DMS79 (cell line): ENCODE measurements around the gene TNIP1.

Experiments used
- DNase-seq: peaks from one replicate; lab custom pipeline; 2025; lab: John Stamatoyannopoulos, UW

Gene TNIP1

DNA sequence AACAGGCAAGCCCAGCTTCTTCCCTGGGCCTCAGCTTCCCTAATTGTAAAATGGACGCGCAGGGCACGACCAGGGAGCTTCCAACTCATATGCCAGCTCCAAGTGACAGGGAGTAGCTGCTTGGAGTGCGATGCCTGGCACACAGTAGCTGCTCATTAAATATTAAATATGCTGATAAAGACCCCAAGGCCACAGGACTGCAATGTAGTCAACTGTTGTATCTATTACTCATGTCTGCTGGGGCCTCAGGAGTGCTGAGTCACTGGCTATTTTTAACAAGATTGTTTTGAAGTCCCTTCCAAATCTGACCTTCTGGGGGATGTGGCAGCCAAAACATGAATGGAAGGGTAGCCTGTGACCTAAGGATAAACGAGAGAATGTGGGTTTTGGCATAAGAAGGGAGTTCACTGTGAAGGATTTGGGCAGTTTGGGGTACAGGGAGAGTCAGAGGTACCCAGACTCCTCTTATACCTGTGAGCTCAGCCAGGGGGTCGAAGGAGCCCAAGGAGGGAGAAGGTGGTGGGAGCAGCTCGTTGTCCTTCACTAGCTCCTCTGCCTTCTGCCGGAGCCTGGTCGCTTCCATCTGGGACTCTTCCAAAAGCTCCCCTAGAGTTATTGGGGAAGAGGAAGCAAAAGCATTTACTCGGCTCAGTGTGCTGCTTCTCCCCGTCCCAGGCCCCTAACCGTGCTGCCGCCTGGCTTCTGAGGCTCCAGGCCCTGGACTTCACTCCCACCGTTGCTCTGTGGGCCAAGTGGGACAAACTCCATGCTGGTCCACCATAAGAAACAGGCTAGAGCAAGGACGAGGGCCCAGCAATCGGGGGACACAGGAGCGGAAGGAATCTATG is 17.5 kb downstream of the TNIP1 start:
- DNase-seq: no peak

DNA sequence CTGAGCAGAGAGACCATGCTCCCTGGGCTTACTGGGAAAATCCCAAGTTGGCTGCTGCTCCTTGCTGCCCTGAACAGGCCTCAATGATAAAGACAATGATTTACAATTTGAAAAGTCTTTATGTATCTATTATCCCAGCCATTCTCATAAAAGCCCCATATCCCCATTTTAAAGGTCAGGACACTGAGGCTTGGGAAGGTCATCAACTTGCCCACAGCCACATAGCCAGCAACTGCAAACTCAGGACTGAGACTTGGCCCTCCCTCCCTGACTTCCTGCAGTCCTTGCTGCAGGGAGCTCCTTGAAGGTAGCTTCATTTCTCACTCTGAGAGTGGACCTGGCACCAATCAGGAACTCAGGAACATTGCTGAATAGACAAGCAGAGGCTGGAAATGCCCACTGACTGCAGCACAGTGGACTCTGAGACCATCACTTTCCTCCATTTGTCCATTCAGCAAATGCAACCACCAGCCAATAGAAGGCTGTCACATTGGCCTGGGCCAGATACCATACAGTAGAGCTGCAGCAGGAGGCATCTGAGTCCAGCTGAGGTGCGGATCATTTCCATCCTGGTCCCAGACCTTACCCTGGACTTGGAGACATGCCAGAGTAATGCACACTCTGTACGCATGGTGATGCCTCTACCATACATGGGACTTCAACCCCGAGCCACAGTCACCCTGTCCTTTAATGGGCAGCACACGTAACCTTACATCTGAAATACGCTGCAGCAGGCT is 18.3 kb downstream of the TNIP1 start:
- DNase-seq: no peak

DNA sequence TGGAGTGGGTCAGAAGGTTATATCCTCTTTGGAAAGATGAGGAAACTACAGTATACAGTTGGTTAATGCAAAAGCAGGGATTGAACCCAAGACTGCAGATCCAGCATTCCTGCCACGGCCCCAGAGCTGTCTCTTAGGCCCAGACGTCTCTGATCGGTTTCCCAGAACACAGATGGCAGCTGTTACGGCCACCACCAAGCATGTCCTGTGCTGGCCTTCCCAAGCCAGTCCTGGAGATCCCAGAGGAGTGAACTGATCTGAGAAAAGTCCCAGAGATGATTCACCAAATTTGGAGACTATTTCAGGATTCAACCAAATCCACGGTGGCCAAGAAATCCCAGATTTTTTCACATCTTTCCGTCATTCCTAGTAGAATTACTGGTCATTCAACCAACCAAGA is 20.1 kb downstream of the TNIP1 start:
- no peak for DNase-seq

DNA sequence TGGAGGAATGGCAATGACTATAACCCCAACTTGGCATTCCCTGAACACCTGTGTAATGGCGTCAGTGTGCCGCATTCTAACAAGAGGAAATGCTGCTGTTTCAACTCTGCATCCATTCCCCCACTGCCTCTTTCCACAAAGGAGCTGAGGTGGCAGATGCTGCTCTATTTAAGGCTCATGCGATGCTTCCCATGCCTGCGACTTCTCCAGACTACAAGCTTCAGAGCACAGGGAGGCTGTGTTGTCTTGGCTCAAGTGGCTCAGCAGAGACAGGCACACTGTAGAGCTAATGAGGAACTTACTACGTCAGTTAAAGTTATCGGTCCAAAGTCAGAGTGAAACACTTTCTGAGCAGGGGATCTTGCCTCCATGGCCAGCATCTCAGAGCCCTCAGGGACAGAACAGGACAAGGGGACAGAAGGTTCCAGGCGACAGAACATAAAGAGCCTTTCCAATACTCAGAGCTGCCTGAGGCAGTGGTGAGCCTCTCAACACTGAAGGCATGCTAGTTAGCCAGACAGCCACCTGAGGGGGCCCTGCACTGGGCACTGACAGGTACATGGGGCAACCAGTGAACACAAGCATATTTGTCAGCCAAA is 21.8 kb downstream of the TNIP1 start:
- no peak for DNase-seq

DNA sequence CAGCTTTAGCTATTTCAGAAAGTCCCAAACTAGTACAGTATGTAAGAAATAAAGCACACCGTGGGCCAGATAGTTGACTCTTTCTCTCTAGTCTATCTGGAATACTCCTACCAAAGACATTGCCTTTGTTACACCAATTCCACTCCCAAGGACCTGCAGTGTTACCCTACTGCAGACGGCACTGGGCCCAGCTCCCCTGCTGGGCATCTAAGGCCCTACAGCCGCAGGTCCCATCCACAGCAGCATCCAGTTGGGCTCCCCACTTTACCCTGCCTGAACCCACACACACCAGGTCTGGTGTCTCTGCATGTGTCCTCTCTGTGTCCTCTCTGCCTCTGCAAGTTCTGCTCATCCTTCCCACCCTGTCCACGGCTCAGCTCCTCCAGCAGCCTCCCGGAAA is 22.5 kb downstream of the TNIP1 start:
- no peak for DNase-seq

DNA sequence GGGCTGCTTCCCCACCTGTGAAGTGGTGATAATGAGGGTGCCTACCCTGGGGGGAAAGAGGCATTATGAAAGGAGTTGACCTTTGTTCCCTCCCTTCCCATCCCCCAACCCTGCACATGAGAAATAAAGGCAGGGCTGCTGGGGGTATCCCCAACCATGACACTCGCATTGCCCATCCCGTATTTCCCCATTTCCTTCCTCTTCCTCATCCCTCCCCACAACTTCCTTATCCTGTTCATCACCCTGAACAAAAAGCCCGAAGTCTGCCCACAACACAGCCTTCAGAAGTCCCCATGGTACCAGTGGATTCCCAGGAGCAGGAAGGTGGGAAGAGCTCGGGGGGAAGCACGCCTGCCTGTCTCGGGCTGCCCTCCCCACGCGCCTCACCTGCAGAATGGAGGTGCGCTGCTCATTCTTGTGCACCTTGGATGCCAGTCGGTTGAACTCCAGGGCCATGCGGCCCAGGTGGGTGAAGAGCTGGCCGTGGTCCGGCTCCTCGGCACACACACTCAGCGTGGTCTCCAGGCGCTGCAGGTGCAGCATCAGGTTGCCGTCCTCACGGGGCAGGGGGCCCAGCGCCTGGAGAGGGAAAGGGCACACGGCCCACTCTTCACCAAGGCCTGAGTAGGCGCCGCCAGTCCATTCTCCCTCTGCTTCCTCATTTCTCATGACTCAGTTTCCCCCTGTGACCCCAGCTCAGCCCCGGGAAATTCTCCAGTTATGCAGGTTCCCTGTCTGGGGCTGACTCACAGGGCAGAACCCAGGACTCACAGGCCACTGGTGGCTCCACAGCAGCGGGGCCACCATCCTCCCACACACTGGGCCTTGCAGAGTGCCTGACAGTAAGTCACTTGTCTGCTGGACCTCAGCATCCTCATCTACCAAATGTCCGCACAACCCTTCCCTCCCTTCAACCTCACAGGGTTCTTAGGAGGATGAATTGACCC is 24.2 kb downstream of the TNIP1 start:
- DNase-seq: no peak

DNA sequence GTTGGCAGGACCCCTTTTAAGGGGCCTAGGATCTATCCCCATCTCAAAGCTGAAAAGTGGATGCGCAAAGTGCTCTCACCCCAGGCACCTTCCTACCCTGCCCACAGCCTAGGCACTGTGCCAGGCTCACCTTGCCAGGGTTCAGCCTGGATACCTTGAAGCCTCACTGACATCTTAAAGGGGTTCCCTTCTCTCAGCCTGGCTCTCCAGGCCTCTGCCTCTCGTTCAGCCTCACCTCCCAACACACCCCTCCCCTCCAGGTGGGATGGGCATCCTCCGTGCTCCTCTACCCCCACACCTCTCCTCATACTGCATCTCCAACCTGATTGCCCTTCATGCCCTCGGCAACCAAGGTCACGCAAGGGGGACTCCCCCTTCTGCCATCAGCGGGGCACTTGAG is 25.5 kb downstream of the TNIP1 start:
- no peak for DNase-seq

DNA sequence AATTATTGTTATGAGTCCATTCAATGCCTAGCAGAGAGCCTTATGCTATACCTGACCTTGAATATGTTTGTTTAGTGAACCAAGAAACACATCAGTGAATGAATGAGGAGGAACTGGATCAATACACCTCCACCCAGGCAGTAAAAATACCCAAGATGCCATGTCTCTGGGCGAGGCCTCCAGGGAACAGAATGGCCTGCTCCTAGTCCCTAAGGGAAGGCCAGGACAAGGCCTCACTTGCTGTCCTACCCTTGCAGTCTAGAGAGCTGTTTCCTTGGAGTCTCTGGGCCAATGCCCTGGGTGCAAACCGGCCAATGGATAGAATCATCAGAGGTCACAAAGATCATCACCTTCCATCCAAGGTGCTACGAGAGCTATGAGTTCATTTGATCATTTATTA is 26.1 kb downstream of the TNIP1 start:
- DNase-seq: no peak

DNA sequence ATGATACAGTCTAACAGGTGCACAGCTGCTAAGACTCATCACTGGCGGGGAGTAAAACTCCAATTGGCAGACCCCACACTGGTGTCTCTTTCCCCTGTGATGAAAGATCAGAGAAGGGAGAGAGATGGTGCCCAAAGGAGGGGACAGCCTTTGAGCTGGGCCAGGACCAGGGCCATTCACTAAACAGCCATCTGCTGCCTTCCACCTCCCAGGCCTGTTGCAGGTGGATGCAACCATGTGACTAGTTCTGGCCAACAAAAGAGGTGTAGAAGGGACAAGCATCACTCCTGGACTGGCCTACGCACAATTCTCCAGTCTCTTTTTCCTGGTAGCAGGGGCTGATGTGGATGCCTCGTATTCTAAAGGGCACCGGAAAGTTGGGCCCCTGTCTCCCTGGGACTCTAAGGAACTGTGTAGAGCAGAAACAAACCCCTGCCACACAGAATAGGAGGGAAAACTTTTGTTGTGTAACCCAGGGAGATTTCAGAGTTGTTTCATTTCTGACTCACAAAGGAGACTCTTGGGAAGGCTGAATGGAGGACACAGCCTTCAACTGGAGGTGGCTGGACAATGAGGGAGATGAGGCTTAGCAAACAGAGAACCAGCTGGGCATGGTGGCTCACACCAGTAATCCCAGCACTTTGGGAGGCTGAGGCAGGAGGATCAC is 26.9 kb downstream of the TNIP1 start:
- DNase-seq: no peak

DNA sequence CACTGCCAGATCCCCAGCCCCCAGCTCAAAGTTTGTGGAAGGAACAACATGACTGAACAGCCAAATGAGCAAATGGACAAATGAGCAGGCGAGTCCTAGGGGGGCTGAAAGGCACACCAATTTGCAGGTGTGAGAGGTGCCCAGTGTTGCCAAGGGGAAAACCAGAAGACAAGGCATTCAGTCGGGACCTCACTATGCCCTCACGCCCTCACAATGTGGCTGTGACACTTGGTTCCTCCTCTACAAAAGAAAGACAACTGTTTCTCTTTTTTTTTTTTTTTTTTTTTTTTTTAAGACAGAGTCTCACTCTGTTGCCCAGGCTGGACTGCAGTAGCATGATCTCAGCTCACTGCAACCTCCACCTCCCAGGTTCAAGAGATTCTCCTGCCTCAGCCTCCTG is 28.0 kb downstream of the TNIP1 start:
- no peak for DNase-seq

DNA sequence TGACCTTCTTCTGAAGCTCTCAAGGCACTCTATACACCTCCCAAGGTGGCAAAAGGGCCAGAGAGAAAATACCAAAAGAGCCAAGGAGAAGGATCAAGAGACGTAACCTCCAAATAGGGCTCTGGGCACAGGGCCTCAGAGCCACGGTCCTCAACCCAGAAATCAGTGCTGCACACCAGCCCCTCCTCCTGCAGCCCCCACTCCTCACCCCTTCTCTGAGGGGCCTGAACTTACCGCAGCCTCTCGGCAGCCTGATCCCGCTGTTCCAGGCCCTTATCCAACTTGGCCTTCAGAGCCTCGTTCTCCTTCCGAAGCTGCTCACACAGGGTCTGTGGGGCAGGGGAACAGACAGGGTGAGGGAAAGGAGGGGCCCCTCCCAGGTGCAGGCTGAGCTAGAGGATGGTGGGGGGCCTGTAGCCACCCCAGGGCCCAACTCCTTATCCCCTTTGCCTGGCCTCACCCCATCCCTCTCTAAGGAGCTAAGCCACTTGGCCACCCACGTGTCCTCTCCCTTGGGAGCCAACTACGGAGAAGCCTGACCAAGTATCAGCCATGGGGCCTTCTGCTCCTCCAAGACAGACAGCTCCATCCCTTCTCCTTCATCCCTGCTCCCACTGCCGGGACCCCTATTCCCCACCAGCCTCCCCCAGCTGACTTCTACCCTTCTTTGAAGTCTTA is 28.8 kb downstream of the TNIP1 start:
- no peak for DNase-seq

DNA sequence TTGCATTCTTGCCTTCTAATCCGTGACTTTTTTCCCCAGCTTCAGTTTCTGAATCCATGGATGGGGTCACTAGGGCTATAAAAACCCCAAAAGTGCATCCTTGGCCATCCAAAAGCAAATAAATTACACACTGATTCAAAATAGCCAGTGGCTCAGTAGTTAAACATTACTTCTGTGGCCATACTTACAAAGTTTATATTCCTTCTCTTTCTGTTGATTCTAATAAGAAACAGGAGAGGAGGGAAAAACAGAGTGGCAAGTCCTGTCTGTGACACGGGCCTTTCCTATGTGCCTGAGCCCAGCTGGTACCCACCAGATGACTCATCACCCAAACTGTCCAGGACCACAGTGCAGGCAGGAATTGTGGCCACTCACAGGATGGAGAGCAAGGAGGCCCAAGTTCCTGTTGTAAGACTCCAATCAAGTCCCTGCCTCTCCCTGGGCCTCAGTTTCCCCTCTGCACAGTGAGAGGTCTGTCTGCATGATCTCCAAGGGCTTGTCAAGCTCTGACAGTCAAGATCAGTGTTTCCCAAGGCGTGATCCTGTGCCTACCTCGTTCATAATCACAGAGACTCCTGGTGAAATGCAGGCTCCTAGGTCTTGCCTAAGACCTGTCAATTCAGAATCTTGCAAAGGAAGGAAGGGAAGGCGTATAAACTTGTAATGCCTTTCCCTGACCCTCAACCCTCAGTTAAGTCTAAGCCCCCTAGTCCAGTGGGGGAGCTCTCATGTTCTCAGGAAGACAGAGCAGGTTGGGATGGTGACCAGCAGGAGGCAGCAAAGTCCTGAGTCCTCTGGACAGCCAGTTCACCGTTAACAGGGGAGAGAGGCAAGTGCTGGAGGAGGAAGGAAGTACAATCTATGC is 29.5 kb downstream of the TNIP1 start:
- DNase-seq: no peak

DNA sequence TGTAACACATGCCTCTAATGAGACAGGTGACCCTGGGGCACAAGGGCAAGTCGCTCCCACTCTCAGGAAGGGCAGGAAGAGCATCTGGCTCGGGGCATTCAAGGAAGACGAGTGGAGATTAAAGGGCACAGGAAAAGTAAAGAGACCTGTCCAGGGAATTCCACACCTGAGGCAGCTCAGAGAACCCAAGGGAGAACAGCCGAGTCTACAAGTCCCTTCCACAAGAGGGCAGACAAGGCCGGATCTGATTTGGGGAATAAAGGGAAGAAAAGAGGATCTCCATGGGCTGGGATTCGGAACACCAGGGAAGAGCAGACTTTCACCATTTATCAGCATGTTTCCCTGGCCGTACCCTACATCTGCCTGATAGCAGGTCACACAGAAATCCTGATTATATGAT is 32.3 kb downstream of the TNIP1 start:
- no peak for DNase-seq

DNA sequence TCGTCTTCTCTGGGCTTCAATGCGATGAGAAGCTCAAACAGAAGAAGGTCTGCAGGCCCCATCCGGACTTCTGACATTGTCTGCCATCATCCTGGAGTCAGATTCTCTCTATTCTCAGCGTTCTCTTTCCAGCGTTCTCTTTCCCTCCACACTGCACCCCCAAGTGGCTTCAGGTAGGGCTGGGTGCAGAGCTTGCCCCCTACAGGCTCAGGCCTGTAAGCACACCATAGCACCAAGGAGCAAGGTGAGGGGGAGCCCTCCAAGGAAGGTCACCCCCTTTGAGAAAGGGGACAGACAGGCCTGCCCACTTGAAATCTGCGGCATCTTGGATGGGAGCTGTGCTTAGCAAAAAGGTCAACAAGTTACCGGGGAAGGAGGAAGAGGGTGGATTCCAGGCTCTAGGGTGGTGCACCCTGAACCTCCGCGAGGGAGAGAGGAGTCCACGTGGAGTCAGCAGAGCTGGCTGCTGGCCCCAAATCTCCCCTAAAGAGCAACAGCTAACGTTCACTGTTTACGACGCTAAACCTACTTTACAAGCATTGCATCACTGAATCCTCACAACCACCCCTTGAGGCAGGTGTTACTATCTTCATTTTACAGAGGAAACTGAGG is 32.9 kb downstream of the TNIP1 start:
- DNase-seq: no peak

DNA sequence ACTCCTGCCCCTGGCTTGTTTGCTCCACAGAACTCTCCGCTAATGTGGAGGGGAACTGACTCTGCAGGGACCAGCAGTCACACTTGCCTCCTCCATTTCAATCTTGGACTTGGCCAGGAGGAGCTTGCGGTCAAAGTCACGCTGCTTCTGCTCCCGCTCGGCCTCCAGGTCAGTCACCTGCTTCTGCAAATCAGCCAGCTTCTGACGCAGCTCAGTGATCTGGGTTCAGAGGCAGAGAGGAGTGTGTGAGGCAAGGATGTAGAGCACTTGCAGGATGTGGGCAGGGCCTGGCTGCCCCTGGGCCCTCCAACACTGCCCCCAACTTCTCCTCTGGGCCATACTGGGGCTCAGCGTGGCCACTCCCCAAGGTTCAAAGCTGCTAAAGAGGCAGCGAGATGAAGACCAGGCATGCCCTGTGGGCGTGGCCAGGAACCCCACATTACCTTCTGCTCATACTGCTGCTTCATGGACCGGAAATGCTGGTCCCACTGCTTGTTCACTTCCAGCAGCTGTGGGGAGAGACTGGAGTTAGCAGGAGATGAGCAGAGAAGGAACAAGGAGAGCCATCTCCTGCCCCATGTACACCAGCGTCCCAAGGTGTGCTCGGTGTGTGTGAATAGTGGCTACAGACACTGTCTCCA is 38.3 kb downstream of the TNIP1 start:
- no peak for DNase-seq

DNA sequence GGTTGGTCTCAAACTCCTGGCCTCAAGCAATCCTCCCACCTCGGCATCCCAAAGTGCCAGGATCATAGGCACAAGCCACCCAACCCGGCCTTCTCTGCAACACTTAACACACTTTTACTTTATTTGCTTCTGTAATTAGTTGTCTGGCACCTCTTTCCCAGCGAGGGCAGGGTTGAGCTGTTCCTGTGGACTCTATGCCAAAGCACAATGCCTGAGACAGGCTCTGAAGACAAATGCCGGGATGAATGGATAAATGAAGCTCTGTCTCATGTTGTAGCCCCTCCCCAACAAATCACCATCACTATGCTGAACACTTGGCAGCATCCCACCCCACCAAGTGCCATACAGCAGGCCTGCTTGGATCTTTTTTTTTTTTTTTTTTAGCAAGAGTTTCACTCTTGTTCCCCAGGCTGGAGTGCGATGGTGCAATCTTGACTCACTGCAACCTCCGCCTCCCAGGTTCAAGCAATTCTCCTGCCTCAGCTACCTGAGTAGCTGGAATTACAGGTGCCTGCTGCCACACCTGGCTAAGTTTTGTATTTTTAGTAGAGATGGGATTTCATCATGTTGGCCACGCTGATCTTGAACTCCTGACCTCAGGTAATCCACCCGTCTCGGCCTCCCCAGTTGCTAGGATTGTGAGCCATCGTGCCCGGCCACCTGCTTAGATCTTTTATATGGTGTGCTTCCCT is 39.1 kb downstream of the TNIP1 start:
- DNase-seq: no peak

DNA sequence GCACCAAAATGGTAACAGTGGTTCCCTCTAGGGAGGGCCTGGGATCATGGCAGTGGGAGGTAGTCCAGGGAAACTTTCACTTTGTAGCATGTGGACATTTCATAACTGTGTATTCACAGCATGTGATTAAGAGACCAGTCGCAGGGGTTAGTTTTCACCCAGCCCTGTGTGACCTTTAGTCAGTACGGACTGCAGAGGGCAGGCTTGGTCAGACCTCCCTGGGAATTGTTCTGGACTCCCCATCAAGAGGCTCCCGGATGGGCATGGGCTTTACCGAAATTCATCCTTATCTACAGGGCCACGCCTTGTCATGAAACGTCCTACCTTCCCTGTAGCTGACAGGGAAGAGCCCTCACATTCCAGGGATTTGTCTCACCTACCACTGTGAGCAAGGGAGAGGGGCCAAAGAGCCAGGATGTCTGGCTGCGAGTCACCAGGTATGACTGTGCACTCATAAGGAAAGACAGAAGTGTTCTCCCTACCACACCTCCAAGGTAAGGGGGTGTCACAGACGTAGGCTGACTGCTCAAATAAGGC is 40.6 kb downstream of the TNIP1 start:
- no peak for DNase-seq

DNA sequence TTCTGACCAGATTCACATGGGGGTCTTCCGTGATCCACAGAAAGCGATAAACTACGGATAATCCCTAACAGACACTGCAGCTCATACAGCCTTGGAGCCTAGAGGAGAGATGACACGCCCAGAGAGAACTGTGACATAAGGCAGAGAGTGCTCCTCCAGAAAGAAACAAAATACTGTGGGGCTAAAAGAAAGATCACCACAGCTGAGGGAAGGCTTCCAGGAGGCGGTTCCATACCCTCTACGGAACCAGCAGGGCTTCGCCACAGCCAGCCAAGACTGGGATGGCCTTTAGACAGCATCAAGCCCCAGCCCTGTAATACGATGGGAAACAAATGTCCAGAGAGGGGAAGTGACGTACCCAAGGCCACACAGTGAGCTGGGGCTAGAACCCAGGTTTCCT is 41.2 kb downstream of the TNIP1 start:
- no peak for DNase-seq
